GM21576 (cell line): ENCODE results near the gene PLG.
A peak's percentile ranks its signal among the peaks of the same experiment; 100 is the strongest.
"Not testable (repeated sequence)": the region's sequence is repeated elsewhere in the genome, so short reads cannot be mapped to it uniquely, and the experiment has no call there.

Experiments
- ATAC-seq: cut with Tn5 transposase; IDR thresholded peaks from one replicate; pipeline ENCODE4 v1.9.1; 2021; ENCODE audit warnings: mild to moderate bottlenecking, moderate library complexity; ENCODE audit not compliant: unreplicated experiment

Gene PLG

DNA sequence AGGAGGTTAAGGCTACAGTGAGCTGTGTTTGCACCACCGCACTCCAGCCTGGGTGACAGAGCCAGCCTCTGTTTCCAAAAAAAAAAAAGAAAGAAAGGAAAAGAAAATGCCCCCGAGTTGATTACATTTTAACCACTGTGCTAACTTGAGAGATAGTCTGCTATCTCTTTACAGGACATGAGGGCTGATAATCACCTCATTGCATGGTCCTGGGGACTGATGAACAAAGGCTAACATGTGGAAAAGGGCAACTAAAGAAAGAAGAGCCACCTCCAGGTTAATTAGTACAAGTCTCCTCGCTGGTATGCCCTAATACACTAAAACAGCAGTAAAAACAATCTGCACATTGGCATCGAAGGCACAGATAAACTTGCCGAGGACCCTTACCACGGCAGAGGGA is 4.2 kb upstream of the PLG start:
- ATAC-seq = no peak

DNA sequence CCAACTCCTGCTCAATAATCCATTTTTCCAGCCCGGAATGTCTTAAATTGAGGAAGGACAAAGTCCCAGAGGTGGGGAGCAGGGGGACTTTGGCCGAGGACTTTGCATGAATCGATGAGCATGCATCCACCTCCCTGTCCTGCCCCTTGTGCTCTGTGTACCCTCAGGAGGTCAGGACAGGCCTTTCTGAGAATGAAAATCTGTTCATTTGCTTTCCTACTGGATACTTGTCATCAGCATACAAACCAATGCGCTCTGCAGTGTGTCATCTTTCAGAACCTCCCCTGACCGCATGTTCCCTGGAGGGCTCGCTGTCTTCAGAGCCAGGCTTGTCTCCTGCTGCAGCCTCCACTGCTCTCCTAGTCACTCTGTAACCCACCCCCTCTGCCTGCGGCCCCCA is 2.6 kb downstream of the PLG start:
- not testable (repeated sequence) for ATAC-seq

DNA sequence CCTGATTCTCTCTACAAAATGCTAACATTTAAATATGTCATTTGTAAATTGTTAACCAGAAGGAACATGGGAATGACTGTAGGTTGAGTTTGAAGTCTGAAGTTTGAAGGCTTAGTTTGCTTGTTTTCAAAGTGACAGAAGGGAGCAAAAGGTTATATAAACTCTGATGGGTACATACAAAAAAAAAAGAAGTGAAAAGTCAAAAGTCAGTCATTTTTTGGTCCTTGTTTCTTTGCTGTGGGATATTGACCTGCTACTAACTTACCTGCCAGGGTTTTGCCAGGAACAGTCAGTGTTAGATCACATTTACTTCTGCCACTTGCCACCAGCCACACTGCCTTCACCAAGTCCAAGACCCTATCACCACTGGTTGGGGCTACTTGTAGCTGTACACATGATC is 6.9 kb downstream of the PLG start:
- not testable (repeated sequence) for ATAC-seq

DNA sequence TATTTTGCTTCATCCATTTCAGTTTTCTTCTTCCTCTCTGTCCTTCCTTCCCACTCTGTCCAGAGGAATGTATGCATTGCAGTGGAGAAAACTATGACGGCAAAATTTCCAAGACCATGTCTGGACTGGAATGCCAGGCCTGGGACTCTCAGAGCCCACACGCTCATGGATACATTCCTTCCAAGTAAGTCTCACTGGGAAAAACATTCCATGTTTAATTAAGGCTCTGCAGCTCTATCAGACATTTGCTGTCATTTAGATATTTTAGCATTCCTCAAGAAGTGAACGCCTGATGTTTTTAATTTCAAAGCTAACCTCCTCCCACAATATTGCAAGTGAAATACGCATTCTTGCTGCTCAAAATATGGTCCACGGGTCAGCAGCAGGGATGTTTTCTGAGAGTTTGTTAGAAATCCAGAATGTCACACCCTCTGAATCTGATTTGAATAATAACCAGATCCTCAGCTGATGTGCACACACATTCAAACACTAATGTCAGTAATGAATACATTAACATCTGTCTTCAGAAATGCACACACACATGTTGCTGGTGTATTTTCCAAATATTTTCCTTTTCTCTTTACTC is 12.8 kb downstream of the PLG start:
- no peak for ATAC-seq

DNA sequence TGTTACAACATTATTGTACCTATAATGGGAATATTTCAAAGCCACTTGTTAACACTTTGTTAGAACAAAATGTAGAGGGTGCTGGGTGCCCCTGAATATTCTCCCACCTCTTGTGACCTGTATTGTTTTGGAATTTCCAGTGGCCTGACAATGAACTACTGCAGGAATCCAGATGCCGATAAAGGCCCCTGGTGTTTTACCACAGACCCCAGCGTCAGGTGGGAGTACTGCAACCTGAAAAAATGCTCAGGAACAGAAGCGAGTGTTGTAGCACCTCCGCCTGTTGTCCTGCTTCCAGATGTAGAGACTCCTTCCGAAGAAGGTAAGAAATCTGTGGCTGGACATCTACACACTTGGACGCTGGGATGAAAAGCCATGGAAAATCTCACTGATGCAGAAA is 28.9 kb downstream of the PLG start:
- ATAC-seq = no peak

DNA sequence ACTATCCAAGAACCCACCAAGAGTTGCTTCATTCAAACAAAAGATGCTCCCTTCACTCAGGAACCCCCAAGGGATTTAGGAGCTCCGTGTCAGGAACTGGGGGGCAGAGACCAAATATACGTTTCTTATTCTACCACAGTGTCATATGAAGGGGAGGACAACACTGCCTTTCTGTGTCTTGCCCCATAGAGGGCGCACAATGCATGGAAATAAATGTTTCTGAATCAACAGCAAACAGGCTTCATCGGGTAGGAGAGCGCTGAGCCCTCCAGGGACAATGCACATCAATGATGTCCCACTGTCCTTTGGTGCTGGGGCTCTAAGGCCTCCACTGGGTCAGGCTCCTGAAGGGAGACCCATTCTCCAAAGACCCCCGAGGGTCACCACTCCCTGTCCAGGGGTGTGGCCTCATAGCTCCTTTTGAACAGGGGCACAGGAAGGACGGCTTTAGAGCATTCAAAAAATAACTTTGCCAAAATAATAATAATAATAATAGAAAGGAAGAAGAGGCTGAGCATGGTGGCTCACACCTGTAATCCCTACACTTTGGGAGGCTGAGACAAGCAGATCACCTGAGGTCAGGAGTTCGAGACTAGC is 31.1 kb downstream of the PLG start:
- ATAC-seq = peak; percentile 76

DNA sequence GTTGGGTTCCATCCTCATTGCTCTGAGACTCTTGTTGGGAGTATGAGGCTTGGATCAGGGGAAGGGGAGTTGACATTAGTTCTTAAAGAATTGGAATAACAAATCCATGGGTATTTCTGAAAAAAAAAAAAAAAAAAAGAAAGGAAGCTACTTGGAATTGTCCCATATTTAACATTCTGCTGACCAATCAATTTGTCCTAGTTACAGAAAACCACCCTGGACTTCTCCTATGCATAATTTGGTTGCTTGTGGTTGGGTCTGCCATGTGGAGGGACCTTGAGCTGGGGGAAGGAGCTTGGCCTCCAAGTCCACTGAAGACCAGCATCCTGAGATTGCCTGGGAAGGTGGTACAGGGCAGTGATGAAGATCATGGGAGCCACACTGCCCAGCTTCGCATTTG is 32.6 kb downstream of the PLG start:
- no peak for ATAC-seq

DNA sequence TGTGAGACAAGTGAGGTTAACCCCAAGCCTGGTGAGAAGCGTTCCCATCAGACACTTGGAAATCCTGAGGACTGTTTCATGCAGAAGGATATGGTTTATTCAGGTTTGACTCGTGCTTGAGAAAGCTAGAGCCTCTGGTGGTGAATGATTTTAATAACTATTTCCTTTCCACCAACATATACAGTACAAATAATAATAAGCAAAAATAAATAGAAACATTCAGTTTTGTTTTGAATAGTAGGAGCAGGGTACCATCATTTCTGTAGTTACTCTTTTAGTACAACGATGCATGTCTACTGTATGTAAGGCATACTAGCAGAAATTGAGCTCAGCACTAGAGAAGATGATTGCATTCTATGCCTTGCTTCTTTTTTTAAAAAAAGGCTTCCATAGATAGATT is 33.5 kb downstream of the PLG start:
- ATAC-seq = peak; percentile 73

DNA sequence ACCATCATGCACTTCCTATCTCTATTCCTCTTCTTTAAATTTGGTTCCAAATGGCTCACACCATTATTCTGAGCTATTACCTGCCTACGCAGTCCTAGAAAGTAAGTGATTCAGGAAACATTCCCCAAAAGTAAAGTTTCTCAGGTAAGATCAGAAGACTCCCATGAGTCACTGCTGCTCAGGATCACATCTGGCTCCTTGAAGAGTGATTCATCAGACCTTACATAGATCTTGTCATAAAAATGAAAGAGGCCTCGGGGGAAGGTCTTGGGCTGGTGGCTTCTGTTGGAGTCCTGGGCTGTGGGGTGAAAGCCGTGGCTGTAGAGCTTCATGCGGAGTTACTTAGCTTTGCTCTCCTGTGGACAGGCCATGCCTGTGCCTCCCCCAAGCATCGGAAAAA is 35.9 kb downstream of the PLG start:
- ATAC-seq = no peak

DNA sequence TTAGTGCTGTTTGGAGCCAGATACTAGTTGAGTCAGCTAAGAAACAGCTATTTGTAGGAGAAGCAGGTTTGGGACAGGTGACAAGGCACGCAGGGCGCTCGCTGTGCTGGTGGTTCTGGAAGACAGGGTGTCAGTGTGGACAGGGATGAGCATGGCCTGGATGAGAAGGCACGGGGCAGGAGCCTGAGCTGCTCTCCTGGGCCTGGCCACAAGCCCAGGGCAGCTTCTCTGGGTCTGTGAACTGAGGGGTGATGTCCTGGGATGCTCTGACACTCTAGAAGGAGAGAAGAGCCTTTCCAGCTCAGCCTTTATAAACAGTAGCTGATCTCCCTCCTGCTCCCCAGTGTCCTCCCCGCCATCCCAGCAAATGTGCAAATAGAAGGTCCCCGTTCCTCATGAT is 37.9 kb downstream of the PLG start:
- no peak for ATAC-seq

DNA sequence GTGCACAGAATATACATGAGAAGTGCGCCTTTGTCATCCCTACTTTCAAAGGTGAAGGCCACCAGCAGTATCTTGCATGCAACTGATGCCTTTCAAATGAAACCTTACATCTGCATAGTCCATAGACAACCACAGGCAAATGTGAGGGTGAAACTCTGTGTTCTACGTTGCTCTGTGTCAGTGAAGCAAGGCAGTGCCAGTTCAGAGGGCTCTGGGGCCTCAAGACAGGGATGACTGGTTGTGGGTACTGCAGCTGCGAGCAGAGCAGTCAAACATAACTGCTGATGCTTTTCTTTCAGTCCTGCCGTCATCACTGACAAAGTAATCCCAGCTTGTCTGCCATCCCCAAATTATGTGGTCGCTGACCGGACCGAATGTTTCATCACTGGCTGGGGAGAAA is 39.0 kb downstream of the PLG start:
- ATAC-seq = peak; percentile 99

DNA sequence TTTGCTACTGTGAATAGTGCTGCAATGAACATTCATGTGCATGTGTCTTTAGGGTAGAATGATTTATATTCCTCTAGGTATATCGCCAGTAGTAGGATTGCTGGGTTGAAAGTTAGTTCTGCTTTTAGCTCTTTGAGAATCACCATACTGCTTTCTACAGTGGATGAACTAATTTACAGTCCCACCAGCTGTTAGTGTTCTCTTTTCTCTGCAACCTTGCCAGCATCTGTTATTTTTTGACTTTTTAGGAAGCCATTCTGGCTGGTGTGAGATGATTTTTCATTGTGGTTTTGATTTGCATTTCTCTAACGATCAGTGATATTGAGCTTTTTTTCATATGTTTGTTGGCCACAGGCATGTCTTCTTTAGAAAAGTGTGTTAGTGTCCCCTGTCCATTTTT is 40.0 kb downstream of the PLG start:
- ATAC-seq = peak; percentile 55

DNA sequence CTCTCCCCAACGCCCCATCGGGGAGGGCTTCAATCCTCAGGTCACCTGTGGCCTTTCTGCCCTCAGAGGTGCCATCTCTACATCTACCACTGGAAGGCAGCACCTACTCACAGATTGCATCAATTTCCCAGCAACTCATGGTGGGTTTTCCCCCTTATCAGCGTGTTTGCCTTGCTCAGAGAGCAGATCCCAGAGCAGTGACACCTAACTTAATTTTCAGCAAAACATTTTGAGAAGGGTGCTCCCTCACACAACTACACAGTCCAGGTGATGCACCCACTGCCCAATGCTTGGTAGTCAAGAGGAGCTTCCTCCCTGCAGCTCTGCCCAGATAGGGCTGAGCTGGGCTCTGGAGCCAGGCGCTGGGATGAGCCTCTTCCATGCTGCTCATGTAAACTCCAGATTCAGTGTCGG is 48.2 kb downstream of the PLG start:
- peak; percentile 82 for ATAC-seq

DNA sequence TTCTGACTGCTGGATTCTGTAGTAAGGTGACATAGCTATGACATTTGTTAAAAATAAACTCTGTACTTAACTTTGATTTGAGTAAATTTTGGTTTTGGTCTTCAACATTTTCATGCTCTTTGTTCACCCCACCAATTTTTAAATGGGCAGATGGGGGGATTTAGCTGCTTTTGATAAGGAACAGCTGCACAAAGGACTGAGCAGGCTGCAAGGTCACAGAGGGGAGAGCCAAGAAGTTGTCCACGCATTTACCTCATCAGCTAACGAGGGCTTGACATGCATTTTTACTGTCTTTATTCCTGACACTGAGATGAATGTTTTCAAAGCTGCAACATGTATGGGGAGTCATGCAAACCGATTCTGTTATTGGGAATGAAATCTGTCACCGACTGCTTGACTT is 51.2 kb downstream of the PLG start:
- not testable (repeated sequence) for ATAC-seq

DNA sequence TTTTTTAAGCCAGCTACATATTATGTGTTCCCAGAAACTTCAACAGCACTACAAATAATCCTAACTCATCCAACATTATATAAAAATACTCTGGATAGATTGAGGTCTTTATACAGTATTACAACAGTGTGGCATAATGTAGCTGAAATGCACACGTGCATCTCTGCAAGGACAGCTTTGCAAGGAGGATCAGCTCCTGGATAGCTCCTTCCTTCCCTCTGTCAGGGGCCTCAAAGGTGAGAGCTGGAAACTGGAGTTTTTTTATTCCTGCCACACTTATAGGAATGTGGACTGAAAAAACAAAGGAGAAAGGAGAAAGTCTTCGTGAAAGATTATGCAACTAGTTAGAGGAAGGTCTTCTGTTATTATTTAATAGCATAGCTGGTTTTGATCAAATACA is 53.1 kb downstream of the PLG start:
- ATAC-seq = no peak

DNA sequence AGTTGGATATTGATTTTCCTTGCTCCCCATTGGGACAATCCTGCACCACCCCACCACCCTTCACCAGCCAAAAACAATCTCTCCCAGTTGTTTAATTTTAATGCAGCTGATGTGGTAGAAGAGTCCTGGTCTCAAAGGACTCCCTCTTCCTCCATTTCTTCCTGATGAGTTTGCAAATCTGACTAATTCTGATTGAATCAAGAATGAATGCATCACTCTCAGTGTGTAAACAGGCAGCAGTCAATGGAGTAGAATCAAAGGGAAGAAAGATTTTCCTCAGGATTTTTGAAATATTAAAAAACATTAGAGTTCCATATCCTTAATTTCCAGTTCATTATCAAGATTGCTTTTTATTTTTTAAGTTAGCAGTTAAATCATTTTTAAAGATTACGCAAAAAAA is 54.0 kb downstream of the PLG start:
- ATAC-seq = no peak

DNA sequence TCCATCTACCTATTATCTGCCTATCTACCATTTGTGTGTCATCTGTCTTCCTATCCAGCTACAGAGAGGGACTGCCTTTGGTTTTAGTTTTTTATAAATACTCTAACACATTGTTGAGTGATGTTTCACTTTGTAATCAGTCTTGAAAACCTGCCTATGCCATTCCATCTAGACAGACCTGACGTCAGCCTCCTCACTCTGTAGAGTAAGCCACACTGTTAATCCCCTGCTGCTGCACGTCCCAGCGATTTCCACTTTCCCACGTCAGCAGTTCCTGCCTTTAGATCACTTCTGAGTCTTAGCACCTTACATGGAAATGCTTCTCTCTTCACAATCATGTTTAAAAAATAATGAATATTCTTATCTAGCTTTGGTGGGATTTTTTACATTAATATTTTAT is 54.8 kb downstream of the PLG start:
- ATAC-seq = no peak

DNA sequence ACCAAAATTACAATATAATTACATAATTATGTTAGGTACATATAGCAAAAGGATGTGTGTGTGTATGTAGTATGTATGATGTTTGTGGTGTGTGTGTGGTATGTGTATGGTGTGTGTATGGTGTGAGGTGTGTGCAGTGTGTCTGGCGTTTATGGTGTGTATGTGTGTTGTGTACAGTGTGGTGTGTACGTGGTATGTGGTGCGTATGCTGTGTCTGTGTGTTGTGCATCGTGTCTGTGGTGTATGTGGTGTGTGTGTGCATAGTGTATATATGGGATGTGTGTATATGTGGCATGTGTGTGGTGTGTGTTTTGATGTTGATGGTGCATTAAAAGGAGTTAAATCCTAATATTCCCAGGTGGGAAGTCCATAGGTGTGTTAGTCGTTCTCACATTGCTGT is 62.8 kb downstream of the PLG start:
- no peak for ATAC-seq

DNA sequence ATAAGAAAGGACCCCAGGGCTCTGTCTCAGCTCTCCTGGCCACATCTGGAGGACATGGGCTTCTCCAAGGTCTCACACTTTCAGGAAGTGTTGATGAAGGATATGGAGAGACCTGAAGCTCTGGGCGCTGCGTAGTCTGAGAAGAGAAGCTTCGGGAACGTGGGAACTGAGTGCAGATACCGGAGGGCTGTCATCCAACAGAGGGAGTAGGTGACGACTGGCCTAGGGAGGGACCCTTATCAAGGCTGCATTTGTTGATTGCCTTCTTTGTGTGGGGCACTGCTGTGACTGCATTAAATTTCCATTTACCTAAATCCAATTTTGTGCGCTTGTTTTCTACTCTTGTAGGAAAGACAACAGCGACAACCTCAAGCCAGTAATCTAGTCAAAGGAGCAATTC is 63.4 kb downstream of the PLG start:
- ATAC-seq = no peak

DNA sequence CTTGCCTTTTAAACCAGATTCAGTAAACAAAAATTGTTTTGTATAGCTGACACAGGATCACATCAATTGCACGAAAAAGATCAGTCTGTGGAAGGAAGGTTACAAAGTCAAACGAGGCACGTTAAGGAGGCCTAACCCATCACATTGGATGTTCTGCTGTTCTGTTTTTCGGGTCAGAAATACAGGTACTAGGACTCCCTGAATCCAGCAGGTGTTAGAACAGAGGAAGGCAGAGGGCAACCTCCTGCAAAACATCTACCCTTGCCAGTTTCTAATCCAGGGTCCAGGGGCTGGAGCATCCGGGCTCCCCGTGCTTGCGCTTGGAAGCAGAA is 64.6 kb downstream of the PLG start:
- peak; percentile 7 for ATAC-seq

DNA sequence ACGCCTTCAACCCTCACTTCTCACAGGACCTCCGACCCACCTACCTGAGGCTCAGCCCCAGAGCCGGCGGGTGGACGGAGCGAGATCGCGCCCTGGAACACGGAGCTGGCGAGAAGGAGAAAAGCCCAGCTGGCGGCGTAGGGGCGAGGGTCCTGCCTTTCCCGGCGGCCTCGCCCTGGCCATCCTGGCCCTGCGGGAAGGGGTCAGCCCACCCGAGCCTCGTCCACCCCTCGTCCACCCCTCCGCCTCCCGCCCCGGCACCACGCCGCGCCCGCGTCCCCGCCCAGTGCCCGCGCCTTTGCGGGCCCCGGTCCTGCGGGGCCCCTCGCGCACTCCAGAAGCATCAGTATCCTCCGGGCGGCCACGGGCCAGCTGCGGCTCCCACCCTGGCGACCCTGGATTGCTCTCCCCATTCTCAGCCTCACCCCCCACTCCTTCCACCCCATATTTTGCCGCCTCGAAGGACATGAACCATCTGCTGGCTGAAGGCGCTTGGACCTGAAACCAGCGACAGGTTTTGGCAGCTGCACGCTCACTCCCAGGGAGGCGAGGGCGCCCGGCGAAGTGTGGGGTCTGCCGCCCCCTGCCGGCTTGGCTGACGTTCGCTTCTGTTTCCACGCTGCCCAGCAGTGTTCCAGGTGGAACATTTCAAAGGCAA is 65.1 kb downstream of the PLG start:
- ATAC-seq = peak; percentile 93

DNA sequence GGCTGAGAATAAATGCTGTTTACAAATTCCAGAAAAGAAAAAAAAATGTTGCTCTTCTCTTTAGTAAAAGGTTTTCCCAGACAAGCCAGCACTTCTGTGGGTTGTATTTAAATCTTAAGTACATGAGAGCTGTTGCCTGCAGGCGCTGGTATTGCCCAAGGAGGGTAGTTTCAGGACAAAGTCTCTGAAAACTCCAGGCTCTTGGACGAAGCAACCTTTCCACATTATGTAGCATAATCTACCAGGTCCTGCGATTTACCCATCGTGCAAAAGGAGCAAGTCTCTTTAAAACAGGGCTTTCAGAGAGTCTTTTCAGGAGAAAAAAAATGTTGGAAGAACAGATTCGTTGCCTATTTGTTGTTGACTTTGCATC is 65.6 kb downstream of the PLG start:
- peak; percentile 7 for ATAC-seq

DNA sequence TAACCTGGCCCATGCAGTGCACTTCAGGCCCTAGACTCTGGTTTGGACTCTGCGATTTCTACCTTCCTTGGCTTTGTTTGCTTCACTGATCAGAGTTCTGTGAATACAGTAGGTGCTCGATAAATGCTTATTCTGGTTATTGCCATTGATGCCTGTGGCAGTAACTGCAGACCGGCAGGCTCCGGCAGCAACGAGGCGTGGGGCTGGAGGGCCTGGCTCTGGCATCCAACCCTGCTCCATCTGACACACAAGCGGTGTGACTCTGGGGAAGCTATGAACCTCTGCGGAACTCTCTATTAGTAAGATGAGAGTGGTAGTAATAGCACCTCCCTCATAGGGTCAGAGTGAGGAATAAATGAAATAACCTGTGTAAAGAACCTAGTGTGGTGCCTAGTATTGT is 66.1 kb downstream of the PLG start:
- no peak for ATAC-seq
